ENCODE data around the gene KCNC3.

The KCNC3 gene

GRCh38 chr19:50326101-50326664 lies 3.0 kb downstream of the KCNC3 start:
- peaks cover 8% of the 10 kb centered on the region for H3K36me3 Mint-ChIP-seq (ENCODE audit: low read depth)
- no peaks in the 10 kb centered on the region for H3K9me3 Mint-ChIP-seq
- no peak overlapping the region for H3K27ac Mint-ChIP-seq
- peak overlapping the region; percentile 84 for H3K4me3 Mint-ChIP-seq
- H3K27me3 Mint-ChIP-seq (ENCODE audit: low read depth), result peaks cover 33% of the 10 kb centered on the region
- peaks cover 42% of the 10 kb centered on the region for H3K4me1 Mint-ChIP-seq (ENCODE audit: low read depth)

DNA sequence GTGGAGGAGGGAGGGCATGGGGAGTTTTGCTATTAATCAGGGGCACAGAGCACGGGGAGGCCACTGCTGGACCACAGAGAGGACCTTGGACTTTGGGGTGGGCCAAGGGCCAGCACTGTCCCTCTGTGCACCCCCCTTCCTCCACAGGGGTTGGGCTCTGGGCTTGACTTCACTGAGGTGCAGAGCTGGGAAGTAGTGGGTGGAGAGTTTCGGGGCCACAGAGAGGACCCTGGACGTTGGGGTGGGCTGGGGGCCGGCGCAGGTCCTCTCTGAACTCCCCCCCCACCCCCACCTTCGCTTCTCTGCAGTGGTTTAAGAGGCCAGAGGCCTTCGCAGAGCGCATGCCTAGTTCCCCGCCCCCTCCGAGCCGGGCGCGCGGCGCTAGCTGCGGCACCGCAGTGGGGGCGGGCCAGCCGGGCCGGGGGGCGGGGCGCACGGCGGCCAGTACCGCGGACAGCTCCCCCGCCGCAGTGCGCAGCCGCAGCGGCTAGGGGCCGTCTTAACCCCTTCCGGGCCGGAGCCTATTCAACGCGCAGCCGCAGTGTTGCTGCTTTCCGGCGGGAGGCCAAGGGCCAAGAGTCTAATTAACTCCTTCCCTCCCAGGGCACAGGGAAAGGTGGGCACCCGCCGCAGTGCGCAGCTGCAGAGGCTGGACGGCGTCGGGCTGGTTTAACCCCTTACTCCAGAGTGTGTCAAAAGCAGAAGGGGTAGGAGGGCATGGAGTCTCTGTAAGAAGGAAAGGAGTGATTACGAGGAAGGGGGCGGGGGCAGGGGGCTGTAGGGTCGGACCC lies 3.7 kb downstream of the KCNC3 start:
- Mint-ChIP-seq H3K4me1 (ENCODE audit: low read depth) (peaks cover 39% of the 10 kb centered on the region), H3K4me3 (peak overlapping the region; percentile 72), H3K36me3 (ENCODE audit: low read depth) (peaks cover 8% of the 10 kb centered on the region), H3K27me3 (ENCODE audit: low read depth) (peaks cover 33% of the 10 kb centered on the region), H3K9me3 (no peaks in the 10 kb centered on the region), H3K27ac (no peak overlapping the region)

DNA sequence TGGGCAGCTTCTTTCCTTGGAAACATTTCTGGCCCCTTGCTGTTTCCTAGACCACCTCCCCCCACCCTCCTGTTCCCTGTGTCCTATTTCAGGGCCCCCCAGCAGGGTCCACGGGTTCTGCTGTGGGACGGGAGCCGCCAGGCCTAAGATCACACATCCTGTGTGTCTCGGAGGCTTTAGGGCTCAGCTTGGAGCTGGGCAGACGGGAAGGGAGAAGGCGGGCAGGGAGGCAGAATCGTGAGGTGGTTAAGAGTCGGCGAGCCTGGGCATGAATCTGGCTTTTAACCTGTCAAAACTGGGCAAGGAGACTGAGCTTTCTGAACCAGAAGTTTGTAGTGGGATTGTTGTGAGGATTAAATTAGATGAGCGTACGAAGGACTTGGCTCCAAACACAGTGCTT lies 4.8 kb downstream of the KCNC3 start:
- H3K36me3 Mint-ChIP-seq (ENCODE audit: low read depth), result peaks cover 4% of the 10 kb centered on the region
- H3K4me1 Mint-ChIP-seq (ENCODE audit: low read depth), result peaks cover 29% of the 10 kb centered on the region
- H3K27me3 Mint-ChIP-seq (ENCODE audit: low read depth), result peaks cover 29% of the 10 kb centered on the region
- H3K27ac Mint-ChIP-seq, result peak overlapping the region; percentile 62
- no peaks in the 10 kb centered on the region for H3K9me3 Mint-ChIP-seq
- H3K4me3 Mint-ChIP-seq, result peak overlapping the region; percentile 44

DNA sequence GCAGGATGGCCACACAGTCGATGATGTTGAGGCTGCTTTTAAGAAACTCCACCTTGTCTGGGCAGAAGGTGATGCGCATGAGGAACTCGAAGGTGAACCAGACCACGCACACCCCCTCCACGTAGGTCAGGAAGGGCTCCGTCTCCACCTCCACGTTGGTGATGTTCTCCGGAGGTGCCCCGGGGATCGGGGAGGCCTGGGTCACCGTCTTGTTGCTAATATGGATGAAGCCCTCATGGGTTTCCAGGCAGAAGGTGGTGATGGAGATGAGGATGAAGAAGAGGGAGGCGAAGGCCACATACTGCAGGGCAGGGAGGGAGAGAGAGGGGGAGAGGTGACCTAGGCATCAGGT lies 5.4 kb downstream of the KCNC3 start:
- peak overlapping the region; percentile 41 for H3K27ac Mint-ChIP-seq
- peaks cover 8% of the 10 kb centered on the region for H3K36me3 Mint-ChIP-seq (ENCODE audit: low read depth)
- peaks cover 25% of the 10 kb centered on the region for H3K27me3 Mint-ChIP-seq (ENCODE audit: low read depth)
- H3K4me3 Mint-ChIP-seq, result no peak overlapping the region
- H3K4me1 Mint-ChIP-seq (ENCODE audit: low read depth), result peaks cover 28% of the 10 kb centered on the region
- H3K9me3 Mint-ChIP-seq, result no peaks in the 10 kb centered on the region

DNA sequence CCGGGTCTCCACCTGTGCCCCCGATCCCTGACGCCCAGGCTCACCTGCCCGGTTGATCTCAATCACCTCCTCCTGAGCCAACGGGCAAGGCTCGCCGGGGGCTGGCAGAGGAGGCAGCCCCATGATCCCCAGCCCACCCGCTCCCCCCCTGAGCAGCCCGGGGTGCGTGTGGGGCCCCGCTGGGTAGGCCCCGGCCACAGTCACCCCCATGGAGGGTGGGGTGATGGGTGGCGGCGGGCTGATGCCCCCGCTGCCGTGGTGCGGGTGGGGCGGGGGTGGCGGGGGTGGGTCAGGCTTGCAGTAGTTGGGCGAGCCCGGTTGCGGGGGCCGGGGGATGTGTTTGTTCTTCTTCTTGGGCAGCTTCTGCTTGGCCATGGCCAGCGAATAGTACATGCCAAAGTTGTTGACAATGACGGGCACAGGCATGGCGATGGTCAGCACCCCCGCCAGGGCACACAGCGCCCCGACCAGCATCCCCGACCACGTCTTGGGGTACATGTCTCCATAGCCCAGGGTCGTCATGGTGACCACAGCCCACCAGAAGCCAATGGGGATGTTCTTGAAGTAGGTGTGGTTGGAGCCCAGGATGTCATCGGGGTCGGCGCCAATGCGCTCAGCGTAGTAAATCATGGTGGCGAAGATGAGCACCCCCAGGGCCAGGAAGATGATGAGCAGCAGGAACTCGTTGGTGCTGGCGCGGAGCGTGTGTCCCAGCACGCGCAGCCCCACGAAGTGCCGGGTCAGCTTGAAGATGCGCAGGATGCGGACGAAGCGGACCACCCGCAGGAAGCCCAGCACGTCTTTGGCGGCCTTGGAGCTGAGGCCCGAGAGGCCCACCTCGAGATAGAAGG lies 6.0 kb downstream of the KCNC3 start:
- Mint-ChIP-seq H3K9me3 (no peaks in the 10 kb centered on the region), H3K36me3 (ENCODE audit: low read depth) (peaks cover 8% of the 10 kb centered on the region), H3K27me3 (ENCODE audit: low read depth) (peaks cover 25% of the 10 kb centered on the region), H3K4me1 (ENCODE audit: low read depth) (peaks cover 28% of the 10 kb centered on the region), H3K27ac (no peak overlapping the region), H3K4me3 (no peak overlapping the region)

GRCh38 chr19:50322234-50322633 lies 6.9 kb downstream of the KCNC3 start:
- H3K27ac Mint-ChIP-seq, result no peak overlapping the region
- no peak overlapping the region for H3K4me3 Mint-ChIP-seq
- H3K9me3 Mint-ChIP-seq, result no peaks in the 10 kb centered on the region
- H3K36me3 Mint-ChIP-seq (ENCODE audit: low read depth), result peaks cover 8% of the 10 kb centered on the region
- peaks cover 21% of the 10 kb centered on the region for H3K4me1 Mint-ChIP-seq (ENCODE audit: low read depth)
- peaks cover 26% of the 10 kb centered on the region for H3K27me3 Mint-ChIP-seq (ENCODE audit: low read depth)

DNA sequence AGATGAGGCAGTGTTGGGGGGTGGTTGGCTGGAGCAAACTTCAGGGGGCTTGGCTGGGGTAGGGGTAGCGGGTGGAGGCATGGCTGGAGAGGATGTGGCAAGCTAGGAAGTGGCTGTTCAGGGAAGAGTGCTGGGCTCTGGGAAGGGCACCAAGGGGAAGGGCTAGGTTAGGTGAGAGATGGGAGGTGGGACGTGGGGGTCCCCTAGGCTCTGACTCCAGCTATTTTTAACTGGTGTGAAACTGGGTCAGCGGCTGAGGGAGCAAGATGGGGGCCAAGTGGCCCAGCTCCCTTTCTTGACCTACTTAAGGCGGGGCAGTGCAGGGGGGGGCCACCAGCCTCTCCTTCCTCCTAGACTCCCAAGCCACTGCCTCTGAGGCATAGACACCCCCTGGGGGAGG lies 7.3 kb downstream of the KCNC3 start:
- Mint-ChIP-seq H3K27ac (no peak overlapping the region), H3K9me3 (no peaks in the 10 kb centered on the region), H3K4me1 (ENCODE audit: low read depth) (peaks cover 17% of the 10 kb centered on the region), H3K36me3 (ENCODE audit: low read depth) (peaks cover 5% of the 10 kb centered on the region), H3K4me3 (no peak overlapping the region), H3K27me3 (ENCODE audit: low read depth) (peaks cover 22% of the 10 kb centered on the region)

GRCh38 chr19:50320596-50320995 lies 8.6 kb downstream of the KCNC3 start:
- Mint-ChIP-seq H3K27ac (no peak overlapping the region), H3K4me1 (ENCODE audit: low read depth) (peaks cover 17% of the 10 kb centered on the region), H3K27me3 (ENCODE audit: low read depth) (peaks cover 22% of the 10 kb centered on the region), H3K4me3 (no peak overlapping the region), H3K9me3 (no peaks in the 10 kb centered on the region), H3K36me3 (ENCODE audit: low read depth) (peaks cover 4% of the 10 kb centered on the region)

DNA sequence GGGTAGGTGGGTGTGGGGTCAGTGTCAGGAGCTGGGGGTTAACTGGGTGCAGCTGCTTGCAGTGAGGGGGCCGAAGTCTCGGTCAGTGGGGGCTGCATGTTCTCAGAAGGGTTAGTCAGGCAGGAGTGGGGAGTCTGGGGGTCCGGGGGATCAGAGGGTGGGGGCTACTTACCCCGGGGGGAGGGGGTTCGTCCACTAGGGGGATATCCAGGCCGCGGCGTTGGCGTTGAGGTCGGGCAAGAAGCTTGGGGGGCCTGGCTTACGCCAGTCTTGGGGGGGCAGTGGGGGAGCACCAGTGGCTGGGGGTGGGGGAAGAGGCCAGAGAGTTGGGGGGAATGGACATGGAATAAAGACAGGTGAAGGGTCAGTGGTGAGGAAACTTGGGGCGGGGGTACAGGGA lies 9.1 kb downstream of the KCNC3 start:
- Mint-ChIP-seq H3K4me1 (ENCODE audit: low read depth) (peaks cover 15% of the 10 kb centered on the region), H3K4me3 (no peak overlapping the region), H3K27me3 (ENCODE audit: low read depth) (peaks cover 26% of the 10 kb centered on the region), H3K27ac (no peak overlapping the region), H3K9me3 (no peaks in the 10 kb centered on the region), H3K36me3 (ENCODE audit: low read depth) (peaks cover 4% of the 10 kb centered on the region)

DNA sequence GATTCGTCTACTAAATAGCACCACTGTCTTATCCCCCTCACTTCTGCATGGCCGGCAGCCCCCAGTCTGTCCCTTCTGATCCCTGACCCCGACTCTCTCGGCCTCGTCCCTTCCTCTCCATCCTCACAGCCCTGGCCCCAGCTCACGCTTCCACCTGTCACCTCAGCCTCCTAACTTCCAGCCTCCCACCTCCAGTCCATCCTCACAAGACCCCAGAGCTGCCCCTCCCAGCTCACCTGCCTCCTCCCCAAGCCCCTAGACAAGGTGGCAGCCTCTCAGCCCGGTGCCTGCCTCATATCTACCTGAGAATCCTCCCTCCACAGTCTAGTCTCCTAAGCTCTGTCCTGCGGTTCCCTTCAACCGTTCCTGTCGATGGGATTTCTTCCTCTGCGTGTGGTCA lies 10.0 kb downstream of the KCNC3 start:
- H3K36me3 Mint-ChIP-seq (ENCODE audit: low read depth), result peaks cover 4% of the 10 kb centered on the region
- H3K4me1 Mint-ChIP-seq (ENCODE audit: low read depth), result peaks cover 10% of the 10 kb centered on the region
- no peak overlapping the region for H3K4me3 Mint-ChIP-seq
- peak overlapping the region; percentile 11 for H3K27ac Mint-ChIP-seq
- peaks cover 30% of the 10 kb centered on the region for H3K27me3 Mint-ChIP-seq (ENCODE audit: low read depth)
- no peaks in the 10 kb centered on the region for H3K9me3 Mint-ChIP-seq

- H3K4me3 Mint-ChIP-seq, result no peak overlapping the region
- H3K27ac Mint-ChIP-seq, result no peak overlapping the region
- no peaks in the 10 kb centered on the region for H3K9me3 Mint-ChIP-seq
- peaks cover 37% of the 10 kb centered on the region for H3K27me3 Mint-ChIP-seq (ENCODE audit: low read depth)
- peaks cover 11% of the 10 kb centered on the region for H3K4me1 Mint-ChIP-seq (ENCODE audit: low read depth)
- H3K36me3 Mint-ChIP-seq (ENCODE audit: low read depth), result peaks cover 4% of the 10 kb centered on the region
Measured at GRCh38 chr19:50318438-50318837, 10.7 kb downstream of the KCNC3 start.

- Mint-ChIP-seq H3K4me3 (no peak overlapping the region), H3K36me3 (ENCODE audit: low read depth) (peaks cover 4% of the 10 kb centered on the region), H3K27ac (no peak overlapping the region), H3K9me3 (no peaks in the 10 kb centered on the region), H3K4me1 (ENCODE audit: low read depth) (peaks cover 14% of the 10 kb centered on the region), H3K27me3 (ENCODE audit: low read depth) (peaks cover 50% of the 10 kb centered on the region)
Measured at GRCh38 chr19:50317115-50317514, 12.1 kb downstream of the KCNC3 start.

DNA sequence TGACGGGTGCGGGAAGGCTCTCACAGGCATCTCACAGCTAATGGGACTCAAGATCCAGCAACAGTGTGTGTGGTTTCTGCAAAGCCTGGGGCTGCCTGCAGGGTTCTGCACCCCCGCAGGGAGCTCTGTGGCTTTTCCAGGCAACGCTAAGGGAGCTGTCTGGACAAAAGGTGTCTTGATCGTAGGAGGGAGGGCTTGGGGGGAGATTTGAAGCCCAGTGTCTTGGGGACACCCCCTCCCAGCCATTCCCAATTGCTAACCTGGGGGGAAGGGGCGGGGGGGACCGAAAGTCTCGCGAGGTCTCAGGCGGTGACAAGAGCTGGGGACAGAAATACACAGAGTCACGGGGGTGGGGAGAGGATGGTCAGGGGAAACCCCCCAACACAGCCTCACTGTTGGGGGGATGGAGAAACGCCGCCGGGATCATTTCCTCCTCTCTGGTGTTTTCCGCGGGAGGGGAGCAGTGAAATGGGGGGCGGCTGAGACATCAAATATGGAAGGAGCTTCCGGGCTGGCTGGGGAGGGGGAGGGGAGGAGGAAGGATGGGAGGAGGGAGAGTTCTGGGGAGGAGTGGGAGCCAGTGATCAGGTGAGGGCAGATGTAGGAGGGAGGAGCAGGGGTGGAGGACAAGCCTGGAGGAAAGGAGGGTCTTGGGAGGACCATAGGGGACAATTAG lies 13.3 kb downstream of the KCNC3 start:
- Mint-ChIP-seq H3K27ac (no peak overlapping the region), H3K4me3 (peak overlapping the region; percentile 81), H3K36me3 (ENCODE audit: low read depth) (peaks cover 4% of the 10 kb centered on the region), H3K4me1 (ENCODE audit: low read depth) (peaks cover 14% of the 10 kb centered on the region), H3K27me3 (ENCODE audit: low read depth) (peaks cover 58% of the 10 kb centered on the region), H3K9me3 (no peaks in the 10 kb centered on the region)

Data from T-helper 1 cell treated with Interleukin-12 subunit alpha and Interleukin-12 subunit beta and Interleukin-4 antibody, amounts not matched to agents 30 μg/mL and 1 μg/mL, for 36 hours (primary cell).